NT2/D1 (cell line): ENCODE measurements around the gene OR52B4.

Experiments
- SUZ12 ChIP-seq: IDR thresholded peaks from 2 replicates; pipeline ENCODE4 v1.6.1; 2011; ENCODE audit not compliant: insufficient read length, insufficient read depth; ENCODE audit errors: extremely low read depth
- YY1 ChIP-seq: IDR thresholded peaks from 2 replicates; pipeline ENCODE4 v1.6.1; 2011; ENCODE audit not compliant: insufficient read length, insufficient read depth
- ZNF274 ChIP-seq: IDR thresholded peaks from 2 replicates; pipeline ENCODE4 v1.6.1; 2011; ENCODE audit warnings: mild to moderate bottlenecking, low read depth, low read length

- TF ChIP-seq ZNF274 (no peak), YY1 (no peak), SUZ12 (no peak)
These were observed 20.0 kb upstream of the OR52B4 start for GRCh38 chr11:4388221-4388620.
